Measurements from ENCODE around the gene CACNA1B.
"Not testable (repeated sequence)": the region's sequence is repeated elsewhere in the genome, so short reads cannot be mapped to it uniquely, and the experiment has no call there.

The CACNA1B gene

GRCh38 chr9:138019514-138019913 lies 141.9 kb downstream of the CACNA1B start:
- not testable (repeated sequence) for DNase-seq

GRCh38 chr9:138020120-138020794 lies 142.7 kb downstream of the CACNA1B start:
- DNase-seq = no peak

- DNase-seq = no peak
Measured at GRCh38 chr9:138020795-138021182, 143.2 kb downstream of the CACNA1B start.

- no peak for DNase-seq
Measured at GRCh38 chr9:138021251-138022056, 143.9 kb downstream of the CACNA1B start.

- no peak for DNase-seq
Measured at GRCh38 chr9:138022121-138022741, 144.6 kb downstream of the CACNA1B start.

- no peak for DNase-seq
Measured at GRCh38 chr9:138022756-138023393, 145.3 kb downstream of the CACNA1B start.

- no peak for DNase-seq
Measured at GRCh38 chr9:138023394-138024124, 146.0 kb downstream of the CACNA1B start.

- DNase-seq = no peak
Measured at GRCh38 chr9:138024131-138024530, 146.5 kb downstream of the CACNA1B start.

- no peak for DNase-seq
Measured at GRCh38 chr9:138024831-138025291, 147.3 kb downstream of the CACNA1B start.

GRCh38 chr9:138025417-138025816 lies 147.8 kb downstream of the CACNA1B start:
- no peak for DNase-seq

- DNase-seq = no peak
Measured at GRCh38 chr9:138025908-138026307, 148.3 kb downstream of the CACNA1B start.

GRCh38 chr9:138028596-138028995 lies 151.0 kb downstream of the CACNA1B start:
- DNase-seq = no peak

GRCh38 chr9:138031186-138031585 lies 153.6 kb downstream of the CACNA1B start:
- DNase-seq = no peak

GRCh38 chr9:138033950-138034349 lies 156.4 kb downstream of the CACNA1B start:
- DNase-seq = no peak

GRCh38 chr9:138037140-138037539 lies 159.6 kb downstream of the CACNA1B start:
- no peak for DNase-seq

- no peak for DNase-seq
Measured at GRCh38 chr9:138038244-138038671, 160.7 kb downstream of the CACNA1B start.

- DNase-seq = no peak
Measured at GRCh38 chr9:138040446-138041430, 163.2 kb downstream of the CACNA1B start.

- DNase-seq = no peak
Measured at GRCh38 chr9:138042146-138042545, 164.6 kb downstream of the CACNA1B start.

- no peak for DNase-seq
Measured at GRCh38 chr9:138042640-138043039, 165.1 kb downstream of the CACNA1B start.

- no peak for DNase-seq
Measured at GRCh38 chr9:138043061-138043410, 165.5 kb downstream of the CACNA1B start.
